HEK293T (cell line): ENCODE measurements around the gene FUT3.
"Not testable (repeated sequence)": the region's sequence is repeated elsewhere in the genome, so short reads cannot be mapped to it uniquely, and the experiment has no call there.

ENCODE experiments used
- CTCF ChIA-PET: fragments of 350-600 bp; formaldehyde crosslinking; extraction: SDS; loops from one replicate; lab custom pipeline; 2021; ENCODE audit warnings: antibody characterized with exemption, inconsistent platforms; lab: Yijun Ruan, JAX
- POLR2A ChIA-PET: fragments of 350-600 bp; formaldehyde crosslinking; extraction: SDS; loops from one replicate; lab custom pipeline; 2020; ENCODE audit warnings: antibody characterized with exemption, inconsistent platforms; lab: Yijun Ruan, JAX
- DNase-seq: peaks from one replicate; pipeline ENCODE4 v3.0.0; 2012; ENCODE audit warnings: mixed read lengths; ENCODE audit errors: extremely low spot score
- ARNT ChIP-seq: fragments of 450-650 bp; IDR thresholded peaks from 2 replicates; pipeline ENCODE4 v1.6.1; 2017; ENCODE audit warnings: mild to moderate bottlenecking
- BHLHE40 ChIP-seq: fragments of 450-650 bp; IDR thresholded peaks from 2 replicates; pipeline ENCODE4 v1.6.1; 2016; ENCODE audit warnings: mild to moderate bottlenecking, moderate library complexity, borderline replicate concordance
- CTBP1 ChIP-seq: fragments of 450-650 bp; IDR thresholded peaks from 2 replicates; pipeline ENCODE4 v1.6.1; 2016; ENCODE audit warnings: borderline replicate concordance
- ELF4 ChIP-seq: fragments of 450-650 bp; IDR thresholded peaks from 2 replicates; pipeline ENCODE4 v1.6.1; 2017; ENCODE audit warnings: antibody characterized with exemption
- FOXA1 ChIP-seq: fragments of 450-650 bp; IDR thresholded peaks from 2 replicates; pipeline ENCODE4 v1.6.1; 2016; ENCODE audit warnings: mild to moderate bottlenecking
- FOXK2 ChIP-seq: fragments of 450-650 bp; IDR thresholded peaks from 2 replicates; pipeline ENCODE4 v1.6.1; 2016; ENCODE audit warnings: mild to moderate bottlenecking
- FOXM1 ChIP-seq: fragments of 450-650 bp; IDR thresholded peaks from 2 replicates; pipeline ENCODE4 v1.6.1; 2017; ENCODE audit warnings: mild to moderate bottlenecking, borderline replicate concordance
- HDGF ChIP-seq: fragments of 450-650 bp; IDR thresholded peaks from 2 replicates; pipeline ENCODE4 v1.6.1; 2017; ENCODE audit warnings: antibody characterized with exemption, borderline replicate concordance
- L3MBTL2 ChIP-seq: fragments of 450-650 bp; conservative IDR thresholded peaks from 2 replicates; pipeline ENCODE4 v1.6.1; 2016; ENCODE audit warnings: mild to moderate bottlenecking
- LEF1 ChIP-seq: fragments of 450-650 bp; IDR thresholded peaks from 2 replicates; pipeline ENCODE4 v1.6.1; 2017; ENCODE audit warnings: mild to moderate bottlenecking, borderline replicate concordance
- NFRKB ChIP-seq: fragments of 450-650 bp; IDR thresholded peaks from 2 replicates; pipeline ENCODE4 v1.6.1; 2016; ENCODE audit warnings: mild to moderate bottlenecking, moderate library complexity
- SP1 ChIP-seq: fragments of 450-650 bp; IDR thresholded peaks from 2 replicates; pipeline ENCODE4 v1.6.1; 2017
- SUZ12 ChIP-seq: fragments of 450-650 bp; IDR thresholded peaks from 2 replicates; pipeline ENCODE4 v1.6.1; 2016; ENCODE audit warnings: mild to moderate bottlenecking
- TARDBP ChIP-seq: fragments of 450-650 bp; IDR thresholded peaks from 2 replicates; pipeline ENCODE4 v1.6.1; 2016
- ZNF384 ChIP-seq: fragments of 450-650 bp; IDR thresholded peaks from 2 replicates; pipeline ENCODE4 v1.6.1; 2016
- TF ChIP-seq, protein P1 (sequence below): fragments of 450-650 bp; IDR thresholded peaks from 2 replicates; pipeline ENCODE4 v1.6.1; 2016

FUT3 gene

DNA sequence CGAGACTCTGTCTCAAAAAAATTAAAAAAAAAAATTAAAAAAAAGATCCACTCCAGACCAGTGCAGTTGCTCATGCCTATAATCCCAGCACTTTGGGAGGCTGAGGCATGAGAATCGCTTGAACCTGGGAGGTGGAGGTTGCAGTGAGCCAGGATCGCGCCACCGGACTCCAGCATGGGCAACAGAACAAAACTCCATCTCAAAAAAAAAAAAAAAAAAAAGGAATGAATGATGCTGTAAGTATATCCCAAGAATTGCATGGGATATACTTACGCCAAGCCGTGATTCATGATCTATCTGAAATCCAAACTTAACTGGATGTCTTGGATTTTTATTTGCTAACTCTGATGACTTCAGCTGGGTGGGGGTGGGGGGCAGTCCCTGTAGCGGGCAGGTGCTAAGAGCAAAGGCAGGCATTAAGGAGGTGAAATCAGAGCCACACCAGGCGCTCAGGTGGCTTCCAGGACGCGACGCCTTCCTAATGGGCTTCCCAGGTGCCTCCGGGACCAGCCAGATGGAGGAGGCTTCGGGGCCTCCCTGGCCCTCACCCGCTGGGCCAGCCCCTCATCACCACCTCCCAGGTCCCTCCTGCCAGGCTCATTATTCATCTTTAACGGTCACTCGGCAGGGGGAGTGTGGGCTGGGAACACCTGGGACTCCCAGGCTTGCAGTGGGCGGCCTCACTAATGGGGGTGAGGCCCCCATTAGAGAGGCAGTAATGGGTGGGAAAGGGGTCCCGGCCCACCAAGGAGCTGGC is 30.5 kb upstream of the FUT3 start:
- ChIA-PET CTCF (no interaction called here), POLR2A (interaction anchor here (1.0 kb wide), 1 partner anchor 53 kb away, joined by 3 read pairs; no protein-coding TSS in a partner anchor)
- no peak for DNase-seq
- TF ChIP-seq LEF1 (no peak), FOXA1 (no peak), SP1 (no peak), L3MBTL2 (no peak), ZNF384 (peak; percentile 69), FOXK2 (no peak), HDGF (no peak)

DNA sequence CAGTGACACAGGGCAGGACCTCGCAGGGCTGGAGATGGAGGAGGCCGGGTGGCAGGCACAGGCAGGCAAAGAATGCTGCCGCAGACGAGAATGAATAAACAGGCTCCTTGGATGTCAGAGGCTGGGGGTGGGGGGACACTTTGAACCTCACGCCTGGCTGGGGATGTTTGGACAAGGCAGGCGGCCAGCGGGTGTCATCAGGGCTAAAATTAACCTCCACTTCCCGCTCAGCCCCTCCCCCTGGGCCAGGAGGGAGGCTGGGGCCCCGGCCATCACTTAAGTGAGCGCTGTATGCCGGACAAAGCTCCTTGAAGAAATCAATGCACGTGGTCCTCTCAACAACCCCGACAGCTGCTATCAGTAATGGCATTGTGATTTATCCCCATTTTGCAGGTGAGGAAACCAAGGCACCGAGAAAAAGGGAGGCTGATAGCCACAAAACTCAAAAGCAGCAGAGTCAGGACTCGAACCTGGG is 29.4 kb upstream of the FUT3 start:
- ChIA-PET CTCF (no interaction called here), POLR2A (interaction anchor here (0.6 kb wide), 1 partner anchor 52 kb away, joined by 3 read pairs; no protein-coding TSS in a partner anchor)
- no peak for DNase-seq
- no peak for TF ChIP-seq ZNF384
- no peak for TF ChIP-seq TARDBP

DNA sequence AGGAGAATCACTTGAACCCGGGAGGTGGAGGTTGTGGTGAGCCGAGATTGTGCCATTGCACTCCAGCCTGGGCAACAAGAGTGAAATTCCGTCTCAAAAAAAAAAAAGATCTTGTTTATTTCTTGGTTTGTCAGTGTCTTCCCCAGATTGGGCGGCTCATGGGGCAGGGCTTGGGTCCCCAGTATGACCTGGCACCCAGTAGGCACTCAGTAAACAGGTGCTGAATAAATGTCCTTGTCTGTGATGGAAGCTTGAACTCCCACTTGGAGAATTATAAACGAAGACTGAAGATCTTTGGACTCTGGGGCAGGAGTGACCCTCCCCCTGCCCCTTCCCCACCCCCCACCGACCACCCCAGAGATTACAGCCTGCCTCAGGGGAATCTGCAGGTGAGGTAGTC is 28.9 kb upstream of the FUT3 start:
- DNase-seq = no peak
- TF ChIP-seq SP1 (no peak), ZNF384 (no peak), ARNT (no peak), FOXA1 (no peak), BHLHE40 (no peak)
- ChIA-PET CTCF (no interaction called here), POLR2A (interaction anchor here (0.6 kb wide), 1 partner anchor 52 kb away, joined by 3 read pairs; no protein-coding TSS in a partner anchor)

DNA sequence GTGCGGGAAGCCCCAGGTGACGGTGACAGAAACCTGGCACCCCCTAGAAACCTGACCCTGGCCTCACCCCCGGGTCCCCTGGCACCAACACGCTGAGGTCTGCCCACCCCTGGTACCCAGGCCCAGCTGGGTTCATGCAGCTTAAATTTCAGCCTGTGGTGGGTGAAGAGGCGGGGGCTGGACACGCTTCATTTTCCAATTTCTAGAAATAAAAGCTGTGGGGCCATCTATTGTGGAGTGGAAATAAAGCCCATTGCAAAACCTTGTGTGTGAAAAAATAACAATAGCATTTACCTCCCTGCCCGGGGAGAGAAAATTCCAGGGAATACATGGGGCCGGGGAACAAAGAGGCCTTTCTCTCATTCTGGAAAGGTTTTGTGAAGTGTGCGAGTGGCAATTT is 26.6 kb upstream of the FUT3 start:
- POLR2A ChIA-PET = no interaction called here
- DNase-seq = no peak
- TF ChIP-seq ELF4 (no peak), L3MBTL2 (no peak), FOXM1 (no peak), ZNF384 (no peak), BHLHE40 (no peak), FOXK2 (no peak), NFRKB (no peak), FOXA1 (no peak), HDGF (no peak), ARNT (no peak), TARDBP (no peak), LEF1 (no peak), SUZ12 (no peak)
- TF ChIP-seq, protein P1, sequence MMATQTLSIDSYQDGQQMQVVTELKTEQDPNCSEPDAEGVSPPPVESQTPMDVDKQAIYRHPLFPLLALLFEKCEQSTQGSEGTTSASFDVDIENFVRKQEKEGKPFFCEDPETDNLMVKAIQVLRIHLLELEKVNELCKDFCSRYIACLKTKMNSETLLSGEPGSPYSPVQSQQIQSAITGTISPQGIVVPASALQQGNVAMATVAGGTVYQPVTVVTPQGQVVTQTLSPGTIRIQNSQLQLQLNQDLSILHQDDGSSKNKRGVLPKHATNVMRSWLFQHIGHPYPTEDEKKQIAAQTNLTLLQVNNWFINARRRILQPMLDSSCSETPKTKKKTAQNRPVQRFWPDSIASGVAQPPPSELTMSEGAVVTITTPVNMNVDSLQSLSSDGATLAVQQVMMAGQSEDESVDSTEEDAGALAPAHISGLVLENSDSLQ = no peak
- CTCF ChIA-PET = interaction anchor here (1.0 kb wide), 1 partner anchor 73 kb away, joined by 3 read pairs; the partner anchor contains the start of gene NRTN

DNA sequence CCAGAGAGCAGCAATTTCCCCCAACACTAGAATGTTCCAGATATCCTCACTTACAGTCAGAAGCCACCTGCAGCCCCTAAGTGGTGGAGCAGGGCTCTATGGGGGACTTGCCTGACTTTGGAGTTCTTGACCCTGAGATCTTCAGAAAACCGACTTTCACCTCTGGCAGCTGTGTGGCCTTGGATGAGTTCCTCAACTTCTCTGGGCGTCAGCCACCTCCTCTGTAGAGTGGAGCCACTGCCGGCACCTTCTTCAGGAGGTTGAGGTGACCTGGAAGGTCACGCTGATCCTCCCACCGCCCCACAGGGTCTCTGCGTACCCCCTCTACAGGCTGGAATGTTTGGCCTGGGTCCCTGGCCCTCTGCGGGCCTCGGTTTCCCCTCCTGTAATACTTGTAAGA is 26.2 kb upstream of the FUT3 start:
- POLR2A ChIA-PET = no interaction called here
- DNase-seq = no peak
- CTCF ChIA-PET = no interaction called here
- TF ChIP-seq SUZ12 (no peak), ARNT (no peak)

DNA sequence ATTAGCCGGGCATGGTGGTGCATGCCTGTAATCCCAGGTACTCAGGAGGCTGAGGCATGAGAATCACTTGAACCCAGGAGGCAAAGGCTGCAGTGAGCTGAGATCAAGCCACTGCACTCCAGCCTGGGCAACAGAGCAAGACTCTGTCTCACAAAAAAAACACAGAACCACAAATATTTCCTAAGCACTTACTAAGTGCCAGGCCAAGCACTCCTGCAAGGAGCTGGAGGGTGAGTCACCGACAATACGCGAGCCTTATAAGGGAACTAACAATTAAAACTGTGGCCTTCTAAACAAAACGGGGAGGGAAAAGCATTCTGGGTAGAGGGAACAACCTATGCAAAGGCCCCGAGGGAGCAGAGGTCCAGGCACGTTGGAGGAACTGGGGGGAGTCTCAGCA is 23.2 kb upstream of the FUT3 start:
- CTCF ChIA-PET = interaction anchor here (0.6 kb wide), 1 partner anchor 70 kb away, joined by 4 read pairs; no protein-coding TSS in a partner anchor
- POLR2A ChIA-PET, DNase-seq: not testable (repeated sequence)

DNA sequence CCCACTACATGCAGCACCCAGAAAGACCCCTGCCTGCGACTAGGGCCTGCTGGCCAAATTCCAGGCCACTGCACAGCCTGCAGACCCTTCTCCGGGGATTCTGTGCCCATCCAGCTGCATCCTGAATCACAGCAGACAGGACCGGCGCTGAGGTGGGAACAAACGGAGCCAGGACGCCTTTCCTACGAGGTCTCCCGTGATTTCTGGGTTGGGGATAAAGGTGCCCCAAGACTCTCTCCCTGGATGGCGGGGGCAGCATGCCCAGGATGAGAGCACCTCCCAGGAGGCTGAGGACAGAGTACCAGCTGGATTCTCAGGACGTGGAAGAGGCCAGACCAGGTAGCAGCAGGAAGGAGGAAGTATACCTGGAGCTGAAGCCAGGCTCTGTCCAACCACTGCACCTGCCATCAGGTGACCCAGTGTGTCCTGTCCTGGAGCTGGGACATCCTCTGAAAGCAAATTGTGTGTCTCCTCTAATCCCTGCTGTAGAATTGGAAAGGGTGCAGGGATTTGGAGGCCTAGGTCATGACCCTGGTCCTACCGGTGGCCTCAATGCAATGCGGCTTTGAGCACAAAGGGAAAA is 22.5 kb upstream of the FUT3 start:
- DNase-seq = no peak
- CTCF ChIA-PET = no interaction called here
- TF ChIP-seq FOXM1 = no peak
- no peak for TF ChIP-seq ELF4
- TF ChIP-seq, protein P1 = no peak
- no peak for TF ChIP-seq HDGF
- TF ChIP-seq FOXK2 = no peak
- no peak for TF ChIP-seq ARNT
- TF ChIP-seq TARDBP = no peak
- no peak for TF ChIP-seq CTBP1
- no peak for TF ChIP-seq L3MBTL2
- TF ChIP-seq SP1 = no peak
- TF ChIP-seq BHLHE40 = no peak
- no peak for TF ChIP-seq LEF1
- POLR2A ChIA-PET = no interaction called here

DNA sequence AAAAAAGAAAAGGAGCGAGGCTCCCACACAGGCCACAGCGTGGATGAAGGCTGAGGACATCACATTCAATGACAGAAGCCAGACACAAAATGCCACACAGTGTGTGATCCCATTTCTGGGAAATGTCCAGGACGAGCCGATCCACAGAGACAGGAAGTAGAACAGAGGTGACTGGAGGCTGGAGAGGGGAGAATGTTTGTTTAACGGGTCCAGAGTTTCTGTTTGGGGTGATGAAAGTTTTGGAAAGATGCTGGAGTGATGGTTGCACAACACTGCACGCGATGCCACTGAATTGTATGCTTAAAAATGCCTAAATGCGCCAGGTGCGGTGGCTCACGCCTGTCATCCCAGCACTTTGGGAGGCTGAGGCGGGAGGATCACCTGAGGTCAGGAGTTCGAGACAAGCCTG is 19.7 kb upstream of the FUT3 start:
- DNase-seq = no peak
- TF ChIP-seq TARDBP (no peak), NFRKB (no peak), ARNT (no peak), LEF1 (no peak), CTBP1 (no peak), FOXK2 (no peak), BHLHE40 (no peak), L3MBTL2 (no peak)
- TF ChIP-seq, protein P1 = no peak
- ChIA-PET POLR2A (no interaction called here), CTCF (no interaction called here)
